ENCODE measurements around the gene VAMP3. TPM values are rescaled to one million over a fixed set of nuclear protein-coding genes. Genes with fewer than 3 reads are reported as not detected.

The VAMP3 gene, protein sequence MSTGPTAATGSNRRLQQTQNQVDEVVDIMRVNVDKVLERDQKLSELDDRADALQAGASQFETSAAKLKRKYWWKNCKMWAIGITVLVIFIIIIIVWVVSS
- 114 and 119 TPM in 2 replicates for total RNA-seq

DNA sequence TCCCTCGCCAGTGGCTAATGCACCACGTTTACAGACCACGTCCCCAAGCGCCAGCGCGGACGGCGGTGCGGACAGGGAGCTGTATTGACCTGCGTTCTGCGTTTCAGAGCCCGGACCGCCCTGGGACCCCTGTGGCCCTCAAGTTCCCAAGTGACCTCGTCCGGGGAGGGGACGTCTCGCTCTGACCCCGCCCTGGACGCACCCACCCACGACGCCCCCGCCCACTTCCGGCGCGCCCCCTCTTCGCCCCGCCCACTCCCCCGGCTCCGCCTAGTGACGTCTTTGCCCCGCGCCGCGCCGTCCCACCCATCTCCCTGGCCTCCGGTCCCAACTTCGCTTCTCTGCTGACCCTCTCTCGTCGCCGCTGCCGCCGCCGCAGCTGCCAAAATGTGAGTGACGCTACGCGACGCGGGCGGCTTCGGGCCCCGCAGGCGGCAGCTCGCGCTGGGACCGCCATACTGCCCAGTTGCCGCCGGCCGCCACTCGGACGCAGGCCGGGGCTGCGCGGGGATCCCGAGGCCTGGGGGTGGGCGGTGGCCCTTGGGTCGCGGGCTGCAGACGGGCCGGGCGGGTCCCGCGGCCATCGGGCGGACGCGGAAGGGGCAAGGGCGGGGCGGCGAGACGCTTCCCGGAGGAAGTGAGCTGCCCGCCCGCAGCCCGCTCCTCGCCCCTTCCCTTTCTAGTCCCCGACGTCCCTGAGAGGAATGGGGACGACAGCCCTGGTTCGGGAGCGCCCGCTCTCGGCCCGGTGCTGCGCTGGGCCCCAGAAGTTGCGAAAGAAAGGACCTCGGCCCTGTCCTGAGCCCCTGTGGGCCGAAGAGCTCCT lies at the start of gene VAMP3:
TSS of gene VAMP3 (plus strand) at position 300 of the 826 bp plus-strand sequence. CDS start at position 388, 88 bp downstream.

DNA sequence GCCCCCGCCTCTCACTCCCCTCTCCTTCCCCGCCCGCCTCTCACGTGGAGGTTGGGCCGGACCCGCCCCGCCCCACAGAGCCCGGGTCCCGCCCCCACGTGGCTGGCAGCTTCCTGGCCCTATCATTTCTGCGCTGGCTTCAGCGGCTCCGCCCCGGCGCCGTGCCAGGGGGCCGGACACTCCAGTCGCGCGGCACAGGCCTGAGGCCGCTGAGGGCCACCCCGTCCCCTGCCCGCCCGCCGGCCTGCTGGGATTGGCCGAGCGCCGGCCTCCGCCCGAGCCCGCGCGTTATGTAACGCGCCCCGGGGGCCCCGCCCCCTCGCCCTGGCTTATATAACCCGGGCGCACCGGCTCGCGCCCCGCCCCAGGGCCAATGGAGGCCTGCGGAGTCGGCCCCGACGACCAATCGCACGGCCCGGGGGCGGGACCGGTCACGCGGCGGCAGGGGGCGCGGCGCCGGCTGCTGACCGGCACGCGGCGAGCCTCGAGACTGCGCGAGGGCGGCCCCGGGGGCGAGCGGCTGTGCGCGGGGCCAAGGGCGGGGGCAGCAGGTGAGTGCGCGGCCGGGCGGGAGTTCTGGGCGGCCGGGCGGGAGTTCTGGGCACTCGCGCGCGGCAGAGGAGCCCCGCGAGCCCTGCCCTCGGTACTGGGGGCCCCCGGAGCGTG lies 12.9 kb downstream of the VAMP3 start, which contains the start of gene PER3:
TSS of gene PER3 (plus strand) at position 466 of the 666 bp plus-strand sequence. CDS start 587 bp downstream, outside the sequence.

Other genes with a start within 250 kb of the VAMP3 start
- gene PER3, start 13.0 kb downstream of the VAMP3 start, total RNA-seq: 9.3 and 9.9 TPM in 2 replicates
- gene UTS2, start 81.8 kb downstream of the VAMP3 start, total RNA-seq: not detected in 2 replicates
- 0.07 and 0.30 TPM in 2 replicates for gene TNFRSF9, start 169.5 kb downstream of the VAMP3 start, total RNA-seq
- 166 and 183 TPM in 2 replicates for gene PARK7, start 190.4 kb downstream of the VAMP3 start, total RNA-seq

All from smooth muscle cell of the pulmonary artery (primary cell).